SK-N-MC (cell line): Measurements from ENCODE around the gene MYLIP.

Experiments used
- DNase-seq: peaks from one replicate; pipeline ENCODE4 v3.0.0-alpha.2; 2011; ENCODE audit warnings: low read depth, low spot score
- H3K27ac ChIP-seq: fragments of 200-600 bp; sonication (generic); 2 replicates; pipeline ENCODE4 v1.5.1; 2016; ENCODE audit warnings: mixed run types
- H3K36me3 ChIP-seq: fragments of 200-600 bp; sonication (generic); 2 replicates; pipeline ENCODE4 v1.6.1; 2017; ENCODE audit warnings: antibody characterized with exemption, low read length, mixed read lengths; ENCODE audit not compliant: insufficient read depth
- H3K4me3 ChIP-seq: fragments of 200-600 bp; sonication (generic); 2 replicates; pipeline ENCODE4 v1.5.1; 2016
- H3K9ac ChIP-seq: fragments of 200-600 bp; sonication (generic); 2 replicates; pipeline ENCODE4 v1.8.0; 2017; ENCODE audit warnings: mixed run types, mixed read lengths; ENCODE audit not compliant: insufficient read length
- H3K9me3 ChIP-seq: fragments of 200-600 bp; sonication (generic); 2 replicates; pipeline ENCODE4 v1.6.1; 2017; ENCODE audit warnings: low read depth, mild to moderate bottlenecking, antibody characterized with exemption, low read length, moderate library complexity, mixed read lengths
- EZH2 ChIP-seq: fragments of 200-600 bp; sonication (generic); IDR thresholded peaks from one replicate; pipeline ENCODE4 v1.6.1; 2017; ENCODE audit warnings: antibody characterized with exemption
- FOXP2 ChIP-seq: optimal IDR thresholded peaks from 2 replicates; pipeline ENCODE3; 2011; ENCODE audit warnings: mild to moderate bottlenecking, moderate library complexity; ENCODE audit not compliant: insufficient read depth; ENCODE audit errors: extremely low read length, control extremely low read depth
- POLR2AphosphoS5 ChIP-seq: IDR thresholded peaks from 2 replicates; pipeline ENCODE4 v1.6.1; 2012; ENCODE audit warnings: mild to moderate bottlenecking, low read depth, low read length, borderline replicate concordance

Gene MYLIP

GRCh38 chr6:16140607-16141006 lies 11.7 kb downstream of the MYLIP start:
- Histone ChIP-seq H3K27ac (no peak overlapping the region), H3K36me3 (peaks cover 73% of the 10 kb centered on the region), H3K4me3 (no peak overlapping the region), H3K9ac (no peak overlapping the region), H3K9me3 (no peaks in the 10 kb centered on the region)
- no peak for DNase-seq
- TF ChIP-seq POLR2AphosphoS5, result no peak
- TF ChIP-seq FOXP2, result no peak
- no peak for TF ChIP-seq EZH2

GRCh38 chr6:16141514-16141913 lies 12.6 kb downstream of the MYLIP start:
- TF ChIP-seq POLR2AphosphoS5 (no peak), FOXP2 (no peak)
- no peak for DNase-seq
- Histone ChIP-seq H3K4me3 (no peak overlapping the region), H3K27ac (no peak overlapping the region), H3K9me3 (no peaks in the 10 kb centered on the region), H3K9ac (no peak overlapping the region), H3K36me3 (peaks cover 75% of the 10 kb centered on the region)

- peaks cover 100% of the 10 kb centered on the region for H3K36me3 ChIP-seq
These were observed 16.2 kb downstream of the MYLIP start for GRCh38 chr6:16145038-16145437.

GRCh38 chr6:16146028-16146427 lies 17.1 kb downstream of the MYLIP start:
- no peak overlapping the region for H3K9ac ChIP-seq
- H3K4me3 ChIP-seq, result no peak overlapping the region
- H3K36me3 ChIP-seq, result peaks cover 98% of the 10 kb centered on the region
- DNase-seq, result no peak
- no peak for TF ChIP-seq FOXP2
- no peak for TF ChIP-seq EZH2
- no peak for TF ChIP-seq POLR2AphosphoS5
- peak overlapping the region; percentile 34; the same call in 1 of the 2 replicates for H3K27ac ChIP-seq
- no peaks in the 10 kb centered on the region for H3K9me3 ChIP-seq

More at GRCh38 chr6:16145038-16145437, 16.2 kb downstream of the MYLIP start:
- Histone ChIP-seq H3K9me3 (no peaks in the 10 kb centered on the region), H3K9ac (no peak overlapping the region), H3K27ac (peak overlapping the region; percentile 34; the same call in 1 of the 2 replicates), H3K4me3 (no peak overlapping the region)
- no peak for TF ChIP-seq FOXP2
- TF ChIP-seq EZH2, result no peak
- no peak for TF ChIP-seq POLR2AphosphoS5
- DNase-seq, result no peak

- no peak for DNase-seq
- Histone ChIP-seq H3K27ac (no peak overlapping the region), H3K4me3 (no peak overlapping the region), H3K36me3 (peaks cover 93% of the 10 kb centered on the region), H3K9ac (no peak overlapping the region), H3K9me3 (no peaks in the 10 kb centered on the region)
- 0 out of 2 replicates have a peak, but pooled peaks have one; percentile 15 for TF ChIP-seq POLR2AphosphoS5
- TF ChIP-seq FOXP2, result no peak
- no peak for TF ChIP-seq EZH2
These were observed 17.7 kb downstream of the MYLIP start for GRCh38 chr6:16146527-16146955.

- no peak overlapping the region for H3K9ac ChIP-seq
- TF ChIP-seq POLR2AphosphoS5 (no peak), EZH2 (no peak), FOXP2 (no peak)
- peaks cover 73% of the 10 kb centered on the region for H3K36me3 ChIP-seq
- H3K9me3 ChIP-seq, result no peaks in the 10 kb centered on the region
- no peak overlapping the region for H3K27ac ChIP-seq
- no peak for DNase-seq
- H3K4me3 ChIP-seq, result no peak overlapping the region
These were observed 19.6 kb downstream of the MYLIP start for GRCh38 chr6:16148498-16148897.

- no peak overlapping the region for H3K4me3 ChIP-seq
- H3K9me3 ChIP-seq, result no peaks in the 10 kb centered on the region
- peaks cover 68% of the 10 kb centered on the region for H3K36me3 ChIP-seq
- no peak overlapping the region for H3K9ac ChIP-seq
- TF ChIP-seq FOXP2 (no peak), POLR2AphosphoS5 (no peak), EZH2 (no peak)
- no peak for DNase-seq
- 0 out of 2 replicates have a peak overlapping the region, but pooled peaks have one; percentile 49 for H3K27ac ChIP-seq
These were observed 20.4 kb downstream of the MYLIP start for GRCh38 chr6:16149305-16149704.

GRCh38 chr6:16150098-16150497 lies 21.2 kb downstream of the MYLIP start:
- Histone ChIP-seq H3K9me3 (no peaks in the 10 kb centered on the region), H3K27ac (peak overlapping the region; percentile 80; the same call in 1 of the 2 replicates), H3K36me3 (peaks cover 64% of the 10 kb centered on the region), H3K9ac (no peak overlapping the region), H3K4me3 (no peak overlapping the region)
- no peak for DNase-seq
- TF ChIP-seq FOXP2, result no peak
- TF ChIP-seq POLR2AphosphoS5, result no peak
- TF ChIP-seq EZH2, result no peak

- TF ChIP-seq FOXP2 (no peak), POLR2AphosphoS5 (no peak), EZH2 (no peak)
- DNase-seq, result peak; percentile 70
- Histone ChIP-seq H3K9me3 (no peaks in the 10 kb centered on the region), H3K27ac (peak overlapping the region; percentile 90), H3K4me3 (peak overlapping the region; percentile 54), H3K36me3 (peaks cover 36% of the 10 kb centered on the region), H3K9ac (peak overlapping the region; percentile 29)
These were observed 24.4 kb downstream of the MYLIP start for GRCh38 chr6:16153211-16153820.
